MM.1S (cell line): Measurements from ENCODE around the gene SLC1A7.

ENCODE experiments used
- DNase-seq: peaks from one replicate; pipeline ENCODE4 v3.0.0-alpha.2; 2015
- H2AFZ ChIP-seq: fragments of 300-600 bp; sonication (generic); 2 replicates; pipeline ENCODE4 v1.6.0; 2016; ENCODE audit warnings: antibody characterized with exemption, low read length
- H3F3A ChIP-seq: fragments of 300-600 bp; sonication (generic); 2 replicates; pipeline ENCODE4 v1.6.1; 2016; ENCODE audit warnings: mild to moderate bottlenecking, antibody characterized with exemption, low read length, moderate library complexity, mixed read lengths; ENCODE audit not compliant: insufficient read depth
- H3K27ac ChIP-seq: fragments of 300-600 bp; sonication (generic); 2 replicates; pipeline ENCODE4 v1.5.1; 2016; ENCODE audit warnings: mild to moderate bottlenecking, low read length
- H3K27me3 ChIP-seq: fragments of 300-600 bp; sonication (generic); replicated peaks from 2 replicates; pipeline ENCODE4 v1.6.0; 2016; ENCODE audit warnings: low read length; ENCODE audit not compliant: insufficient read depth
- H3K36me3 ChIP-seq: fragments of 300-600 bp; sonication (generic); replicated peaks from 2 replicates; pipeline ENCODE4 v1.6.1; 2016; ENCODE audit warnings: mild to moderate bottlenecking, low read length, mixed read lengths; ENCODE audit not compliant: insufficient read depth
- H3K4me1 ChIP-seq: fragments of 300-600 bp; sonication (generic); 2 replicates; pipeline ENCODE4 v1.6.1; 2016; ENCODE audit warnings: low read length, mixed read lengths
- H3K4me2 ChIP-seq: fragments of 300-600 bp; sonication (generic); 2 replicates; pipeline ENCODE4 v1.6.0; 2016; ENCODE audit warnings: low read depth, low read length
- H3K4me3 ChIP-seq: fragments of 300-600 bp; sonication (generic); 2 replicates; pipeline ENCODE4 v1.5.1; 2016; ENCODE audit warnings: low read length, mixed read lengths
- H3K79me2 ChIP-seq: fragments of 300-600 bp; sonication (generic); 2 replicates; pipeline ENCODE4 v1.6.1; 2016; ENCODE audit warnings: mixed run types, low read length, mixed read lengths
- H3K9ac ChIP-seq: fragments of 300-600 bp; sonication (generic); 2 replicates; pipeline ENCODE4 v1.6.1; 2016; ENCODE audit warnings: low read length, mixed read lengths
- H3K9me2 ChIP-seq: fragments of 300-600 bp; sonication (generic); replicated peaks from 2 replicates; pipeline ENCODE4 v1.6.1; 2016; ENCODE audit warnings: mild to moderate bottlenecking, low read length, mixed read lengths; ENCODE audit not compliant: insufficient read depth
- H3K9me3 ChIP-seq: fragments of 300-600 bp; sonication (generic); replicated peaks from 2 replicates; pipeline ENCODE4 v1.6.1; 2016; ENCODE audit warnings: mild to moderate bottlenecking, low read length, mixed read lengths; ENCODE audit not compliant: insufficient read depth
- H4K20me1 ChIP-seq: fragments of 300-600 bp; sonication (generic); 2 replicates; pipeline ENCODE4 v1.6.1; 2016; ENCODE audit warnings: mild to moderate bottlenecking, low read length, moderate library complexity, mixed read lengths; ENCODE audit not compliant: insufficient read depth
- EZH2 ChIP-seq: fragments of 300-600 bp; sonication (generic); optimal IDR thresholded peaks from 2 replicates; pipeline ENCODE3; 2017; ENCODE audit warnings: low read depth, mild to moderate bottlenecking, antibody characterized with exemption, low read length, mixed read lengths
- EZH2phosphoT487 ChIP-seq: fragments of 300-600 bp; sonication (generic); IDR thresholded peaks from 2 replicates; pipeline ENCODE4 v1.6.1; 2018; ENCODE audit warnings: antibody characterized with exemption, low read length
- TF ChIP-seq, protein P1 (sequence below): fragments of 300-600 bp; sonication (generic); IDR thresholded peaks from 2 replicates; pipeline ENCODE4 v1.5.1; 2016; ENCODE audit warnings: antibody characterized with exemption, low read length, mixed read lengths

Gene SLC1A7

DNA sequence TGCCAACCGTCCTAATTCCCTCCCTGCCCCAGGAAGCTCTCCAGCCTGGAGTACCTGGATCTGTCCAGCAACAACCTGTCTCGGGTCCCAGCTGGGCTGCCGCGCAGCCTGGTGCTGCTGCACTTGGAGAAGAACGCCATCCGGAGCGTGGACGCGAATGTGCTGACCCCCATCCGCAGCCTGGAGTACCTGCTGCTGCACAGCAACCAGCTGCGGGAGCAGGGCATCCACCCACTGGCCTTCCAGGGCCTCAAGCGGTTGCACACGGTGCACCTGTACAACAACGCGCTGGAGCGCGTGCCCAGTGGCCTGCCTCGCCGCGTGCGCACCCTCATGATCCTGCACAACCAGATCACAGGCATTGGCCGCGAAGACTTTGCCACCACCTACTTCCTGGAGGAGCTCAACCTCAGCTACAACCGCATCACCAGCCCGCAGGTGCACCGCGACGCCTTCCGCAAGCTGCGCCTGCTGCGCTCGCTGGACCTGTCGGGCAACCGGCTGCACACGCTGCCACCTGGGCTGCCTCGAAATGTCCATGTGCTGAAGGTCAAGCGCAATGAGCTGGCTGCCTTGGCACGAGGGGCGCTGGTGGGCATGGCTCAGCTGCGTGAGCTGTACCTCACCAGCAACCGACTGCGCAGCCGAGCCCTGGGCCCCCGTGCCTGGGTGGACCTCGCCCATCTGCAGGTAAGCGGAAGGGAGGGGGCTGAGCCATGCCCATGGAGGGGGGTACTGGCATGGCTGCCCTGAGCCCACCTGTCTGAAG lies 63.9 kb downstream of the SLC1A7 start:
- Histone ChIP-seq H3K79me2 (no peaks in the 10 kb centered on the region), H2AFZ (no peak overlapping the region), H3K27me3 (no peaks in the 10 kb centered on the region), H3K27ac (no peak overlapping the region), H3K4me2 (no peak overlapping the region), H4K20me1 (no peaks in the 10 kb centered on the region), H3K4me1 (no peaks in the 10 kb centered on the region), H3K9me3 (no peaks in the 10 kb centered on the region), H3K36me3 (no peaks in the 10 kb centered on the region), H3K9ac (no peak overlapping the region), H3K4me3 (no peak overlapping the region), H3K9me2 (no peaks in the 10 kb centered on the region), H3F3A (no peaks in the 10 kb centered on the region)
- no peak for DNase-seq
- TF ChIP-seq EZH2phosphoT487: no peak
- TF ChIP-seq EZH2: no peak

DNA sequence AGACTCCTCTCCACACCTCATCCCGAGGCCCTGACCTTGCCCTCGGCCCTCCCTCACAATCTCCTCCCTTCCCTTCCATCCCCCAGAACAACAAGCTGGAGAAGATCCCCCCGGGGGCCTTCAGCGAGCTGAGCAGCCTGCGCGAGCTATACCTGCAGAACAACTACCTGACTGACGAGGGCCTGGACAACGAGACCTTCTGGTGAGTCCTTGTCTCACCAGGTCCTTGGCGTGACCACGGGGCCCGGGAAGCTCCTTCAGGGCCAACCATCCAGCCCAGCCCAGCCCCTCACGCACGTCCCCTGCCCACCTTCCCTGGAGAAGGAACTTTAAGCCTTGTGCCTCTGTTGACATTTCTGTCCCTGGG lies 64.9 kb downstream of the SLC1A7 start:
- no peak overlapping the region for H3K4me2 ChIP-seq
- no peaks in the 10 kb centered on the region for H3K36me3 ChIP-seq
- H2AFZ ChIP-seq: no peak overlapping the region
- no peaks in the 10 kb centered on the region for H3K9me2 ChIP-seq
- TF ChIP-seq EZH2phosphoT487: no peak
- TF ChIP-seq, protein P1, sequence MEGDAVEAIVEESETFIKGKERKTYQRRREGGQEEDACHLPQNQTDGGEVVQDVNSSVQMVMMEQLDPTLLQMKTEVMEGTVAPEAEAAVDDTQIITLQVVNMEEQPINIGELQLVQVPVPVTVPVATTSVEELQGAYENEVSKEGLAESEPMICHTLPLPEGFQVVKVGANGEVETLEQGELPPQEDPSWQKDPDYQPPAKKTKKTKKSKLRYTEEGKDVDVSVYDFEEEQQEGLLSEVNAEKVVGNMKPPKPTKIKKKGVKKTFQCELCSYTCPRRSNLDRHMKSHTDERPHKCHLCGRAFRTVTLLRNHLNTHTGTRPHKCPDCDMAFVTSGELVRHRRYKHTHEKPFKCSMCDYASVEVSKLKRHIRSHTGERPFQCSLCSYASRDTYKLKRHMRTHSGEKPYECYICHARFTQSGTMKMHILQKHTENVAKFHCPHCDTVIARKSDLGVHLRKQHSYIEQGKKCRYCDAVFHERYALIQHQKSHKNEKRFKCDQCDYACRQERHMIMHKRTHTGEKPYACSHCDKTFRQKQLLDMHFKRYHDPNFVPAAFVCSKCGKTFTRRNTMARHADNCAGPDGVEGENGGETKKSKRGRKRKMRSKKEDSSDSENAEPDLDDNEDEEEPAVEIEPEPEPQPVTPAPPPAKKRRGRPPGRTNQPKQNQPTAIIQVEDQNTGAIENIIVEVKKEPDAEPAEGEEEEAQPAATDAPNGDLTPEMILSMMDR: no peak
- TF ChIP-seq EZH2: no peak
- no peak overlapping the region for H3K9ac ChIP-seq
- H3K4me3 ChIP-seq: no peak overlapping the region
- no peaks in the 10 kb centered on the region for H4K20me1 ChIP-seq
- DNase-seq: no peak
- H3K9me3 ChIP-seq: no peaks in the 10 kb centered on the region
- H3K27me3 ChIP-seq: no peaks in the 10 kb centered on the region
- no peak overlapping the region for H3K27ac ChIP-seq
- H3F3A ChIP-seq: no peaks in the 10 kb centered on the region
- no peaks in the 10 kb centered on the region for H3K4me1 ChIP-seq
- H3K79me2 ChIP-seq: no peaks in the 10 kb centered on the region

DNA sequence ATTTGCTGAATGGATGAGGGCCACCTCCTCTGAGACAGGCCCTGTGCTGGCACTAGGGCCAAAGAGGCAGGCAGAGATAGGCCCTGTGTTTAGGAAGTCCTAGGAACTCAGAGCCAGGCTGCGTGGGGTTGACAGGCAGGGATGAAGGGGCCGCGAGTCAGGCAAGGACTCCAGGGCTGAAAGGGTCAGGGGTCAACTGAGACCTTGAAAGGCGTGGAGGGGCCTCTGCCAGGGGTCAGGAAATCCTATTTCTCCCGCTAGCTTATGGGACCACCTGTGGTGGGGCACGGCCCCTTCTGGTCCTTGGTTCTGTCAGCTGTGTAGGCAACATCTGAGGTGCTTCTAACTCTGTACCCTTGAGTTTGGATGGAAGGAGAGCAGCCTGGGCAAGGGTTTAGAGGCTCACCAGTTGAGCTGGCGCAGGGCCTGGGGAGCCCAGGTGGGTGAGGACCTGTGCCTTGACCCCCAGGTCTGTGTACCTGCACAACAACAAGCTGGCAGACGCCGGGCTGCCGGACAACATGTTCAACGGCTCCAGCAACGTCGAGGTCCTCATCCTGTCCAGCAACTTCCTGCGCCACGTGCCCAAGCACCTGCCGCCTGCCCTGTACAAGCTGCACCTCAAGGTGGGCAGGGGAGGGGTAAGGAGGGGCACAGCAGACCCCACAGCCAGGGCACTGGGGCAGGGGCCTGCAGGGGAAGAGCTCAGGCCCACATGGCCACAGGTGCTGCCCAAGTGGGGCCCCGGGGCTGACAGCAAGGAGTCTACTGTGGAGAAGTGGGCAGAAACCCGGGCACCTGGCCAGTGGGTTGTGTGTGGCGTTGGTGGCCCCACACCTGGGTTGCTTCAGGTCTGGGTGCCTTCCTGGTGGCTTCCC lies 65.5 kb downstream of the SLC1A7 start:
- Histone ChIP-seq H2AFZ (no peak overlapping the region), H3K4me2 (no peak overlapping the region), H3K79me2 (no peaks in the 10 kb centered on the region), H3K27me3 (no peaks in the 10 kb centered on the region), H3K9ac (no peak overlapping the region), H3F3A (no peaks in the 10 kb centered on the region), H3K27ac (no peak overlapping the region), H3K36me3 (no peaks in the 10 kb centered on the region), H4K20me1 (no peaks in the 10 kb centered on the region), H3K4me1 (no peaks in the 10 kb centered on the region), H3K9me2 (no peaks in the 10 kb centered on the region), H3K4me3 (no peak overlapping the region), H3K9me3 (no peaks in the 10 kb centered on the region)
- TF ChIP-seq EZH2phosphoT487 (no peak), EZH2 (no peak)
- TF ChIP-seq, protein P1: no peak
- DNase-seq: no peak
